GM18870 (cell line): ENCODE data around the gene CTTN.

Experiments used
- ATAC-seq: cut with Tn5 transposase; IDR thresholded peaks from one replicate; pipeline ENCODE4 v1.9.1; 2021; ENCODE audit warnings: moderate library complexity; ENCODE audit not compliant: unreplicated experiment

CTTN gene

GRCh38 chr11:70427436-70427835 is 29.1 kb downstream of the CTTN start:
- ATAC-seq: no peak

- ATAC-seq: no peak
Observed at GRCh38 chr11:70428701-70429427, 30.5 kb downstream of the CTTN start.

GRCh38 chr11:70429428-70429705 is 31.0 kb downstream of the CTTN start:
- no peak for ATAC-seq

GRCh38 chr11:70429724-70430521 is 31.6 kb downstream of the CTTN start:
- ATAC-seq: no peak

GRCh38 chr11:70430671-70431574 is 32.6 kb downstream of the CTTN start:
- ATAC-seq: no peak

GRCh38 chr11:70431611-70432010 is 33.3 kb downstream of the CTTN start:
- no peak for ATAC-seq

GRCh38 chr11:70432065-70432464 is 33.7 kb downstream of the CTTN start:
- ATAC-seq: no peak

- no peak for ATAC-seq
Observed at GRCh38 chr11:70432580-70432979, 34.3 kb downstream of the CTTN start.

- no peak for ATAC-seq
Observed at GRCh38 chr11:70433038-70433437, 34.7 kb downstream of the CTTN start.

- no peak for ATAC-seq
Observed at GRCh38 chr11:70433526-70433925, 35.2 kb downstream of the CTTN start.

- no peak for ATAC-seq
Observed at GRCh38 chr11:70433966-70434812, 35.9 kb downstream of the CTTN start.

- ATAC-seq: no peak
Observed at GRCh38 chr11:70434813-70435278, 36.5 kb downstream of the CTTN start.

- ATAC-seq: no peak
Observed at GRCh38 chr11:70435361-70435760, 37.0 kb downstream of the CTTN start.

GRCh38 chr11:70435765-70436500 is 37.6 kb downstream of the CTTN start:
- no peak for ATAC-seq

GRCh38 chr11:70436501-70436860 is 38.2 kb downstream of the CTTN start:
- no peak for ATAC-seq

- no peak for ATAC-seq
Observed at GRCh38 chr11:70437111-70437784, 38.9 kb downstream of the CTTN start.

GRCh38 chr11:70440206-70440605 is 41.9 kb downstream of the CTTN start:
- no peak for ATAC-seq

GRCh38 chr11:70443773-70444030 is 45.4 kb downstream of the CTTN start:
- ATAC-seq: no peak

GRCh38 chr11:70445091-70445490 is 46.8 kb downstream of the CTTN start:
- ATAC-seq: no peak

GRCh38 chr11:70445605-70446004 is 47.3 kb downstream of the CTTN start:
- no peak for ATAC-seq
